AG08396 (cell line): ENCODE data around the gene ZNF410.
"Not testable (repeated sequence)": the region's sequence is repeated elsewhere in the genome, so short reads cannot be mapped to it uniquely, and the experiment has no call there.

ENCODE experiments used
- DNase-seq: peaks from one replicate; pipeline ENCODE4 v3.0.0; 2012; ENCODE audit warnings: low spot score, mixed read lengths

The ZNF410 gene

GRCh38 chr14:73887694-73888459 lies 1.2 kb downstream of the ZNF410 start:
- DNase-seq: no peak

- no peak for DNase-seq
Measured at GRCh38 chr14:73888460-73888725, 1.7 kb downstream of the ZNF410 start.

- DNase-seq: no peak
Measured at GRCh38 chr14:73888971-73889370, 2.3 kb downstream of the ZNF410 start.

GRCh38 chr14:73889376-73889775 lies 2.7 kb downstream of the ZNF410 start:
- no peak for DNase-seq

GRCh38 chr14:73894180-73894687 lies 7.6 kb downstream of the ZNF410 start:
- not testable (repeated sequence) for DNase-seq

GRCh38 chr14:73895939-73896338 lies 9.3 kb downstream of the ZNF410 start:
- DNase-seq: no peak

GRCh38 chr14:73896521-73896920 lies 9.9 kb downstream of the ZNF410 start:
- DNase-seq: peak; percentile 5

- no peak for DNase-seq
Measured at GRCh38 chr14:73903028-73903427, 16.4 kb downstream of the ZNF410 start.

GRCh38 chr14:73909681-73910080 lies 23.0 kb downstream of the ZNF410 start:
- no peak for DNase-seq

GRCh38 chr14:73913256-73913655 lies 26.6 kb downstream of the ZNF410 start:
- DNase-seq: no peak

GRCh38 chr14:73916324-73916723 lies 29.7 kb downstream of the ZNF410 start:
- no peak for DNase-seq

- DNase-seq: not testable (repeated sequence)
Measured at GRCh38 chr14:73919457-73919856, 32.8 kb downstream of the ZNF410 start.

- DNase-seq: peak; percentile 36
Measured at GRCh38 chr14:73924337-73924736, 37.7 kb downstream of the ZNF410 start.

- DNase-seq: peak; percentile 24
Measured at GRCh38 chr14:73935666-73936065, 49.0 kb downstream of the ZNF410 start.

- no peak for DNase-seq
Measured at GRCh38 chr14:73936548-73936947, 49.9 kb downstream of the ZNF410 start.

- DNase-seq: no peak
Measured at GRCh38 chr14:73937012-73937411, 50.4 kb downstream of the ZNF410 start.

- no peak for DNase-seq
Measured at GRCh38 chr14:73942180-73942579, 55.5 kb downstream of the ZNF410 start.

GRCh38 chr14:73943083-73943482 lies 56.4 kb downstream of the ZNF410 start:
- DNase-seq: peak; percentile 66

- no peak for DNase-seq
Measured at GRCh38 chr14:73944432-73945158, 57.9 kb downstream of the ZNF410 start.

GRCh38 chr14:73945159-73945670 lies 58.6 kb downstream of the ZNF410 start:
- no peak for DNase-seq

GRCh38 chr14:73949752-73950734 lies 63.4 kb downstream of the ZNF410 start, which contains the start of the genes COQ6 and FAM161B:
COQ6 (plus strand) TSS chr14:73950302; CDS start chr14:73950333, 31 bp downstream.
FAM161B (minus strand) TSS chr14:73950094; CDS start chr14:73950026, 68 bp downstream.
- peak; percentile 93 for DNase-seq

GRCh38 chr14:73953731-73954130 lies 67.1 kb downstream of the ZNF410 start:
- no peak for DNase-seq
